ENCODE results near the gene ADAR.

The ADAR gene

DNA sequence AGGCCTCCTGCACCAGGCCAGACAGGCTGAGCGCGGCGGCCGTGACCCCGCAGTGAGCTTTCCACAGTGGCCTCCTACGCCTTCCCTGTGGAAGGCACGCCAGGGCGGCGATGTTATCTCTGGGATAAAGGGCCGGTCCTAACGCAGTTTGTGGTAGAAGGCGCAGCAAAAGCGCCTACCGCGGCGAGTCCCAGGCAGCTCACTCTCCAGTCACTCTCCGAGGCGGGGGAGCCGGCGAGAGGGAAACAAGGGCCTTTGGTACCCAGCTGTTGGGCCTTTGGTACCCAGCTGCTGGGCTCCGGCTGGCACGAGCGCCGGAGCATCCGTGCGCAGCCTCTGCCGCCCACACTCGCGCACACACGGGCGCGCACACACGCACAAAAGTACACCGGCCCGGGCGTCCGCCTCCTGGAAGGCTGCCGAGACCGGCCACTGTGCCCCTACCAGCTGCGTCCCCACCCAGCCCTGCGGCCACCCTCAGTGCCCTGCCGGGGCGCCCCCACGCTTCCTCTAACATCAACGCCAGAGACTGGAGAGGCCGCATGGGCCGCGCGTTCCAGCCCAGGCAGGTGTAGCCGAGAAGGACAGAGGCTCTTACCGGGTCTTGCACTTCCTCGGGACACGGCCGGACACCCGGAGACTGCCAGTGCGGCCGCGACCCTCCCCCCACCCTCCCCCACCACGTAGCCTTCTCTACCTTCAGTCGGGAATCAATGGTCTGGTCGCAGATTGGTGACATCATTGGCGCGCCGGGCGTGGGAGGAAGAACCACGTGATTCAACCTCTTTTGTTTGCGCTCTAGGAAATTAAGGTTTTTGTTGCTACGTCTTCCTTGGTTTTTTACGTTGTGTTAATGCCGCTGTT, 19.5 kb upstream of the ADAR start:
- Histone ChIP-seq H3K27me3 (ENCODE audit: control insufficient read depth in 2 of 2, insufficient read depth in 2 of 2, low read length in 2 of 2) (no peaks in the 10 kb centered on the region), H3K9ac (ENCODE audit: low read depth in 1 of 2, low read length in 2 of 2) (peak overlapping the region; percentile 72 to 80), H3K4me1 (ENCODE audit: control insufficient read depth in 2 of 2, insufficient read depth in 2 of 2, low read length in 2 of 2) (peaks cover 10 to 11% of the 10 kb centered on the region in 2 donors), H3K9me3 (ENCODE audit: control insufficient read depth in 2 of 2, low read length in 2 of 2) (no peaks in the 10 kb centered on the region), H3K27ac (ENCODE audit: low read depth in 2 of 2, low read length in 2 of 2) (peak overlapping the region; percentile 82 to 86), H3K4me3 (ENCODE audit: low read length in 2 of 2) (peak overlapping the region; percentile 89 to 94), H3K36me3 (ENCODE audit: control insufficient read depth in 2 of 2, insufficient read depth in 2 of 2, low read length in 2 of 2) (no peaks in the 10 kb centered on the region)

GRCh38 chr1:154626456-154627256, 18.7 kb upstream of the ADAR start:
- H3K9ac ChIP-seq (ENCODE audit: low read depth in 1 of 2, low read length in 2 of 2): peak overlapping the region; percentile 72 to 80
- peaks cover 0 to 2% of the 10 kb centered on the region in 2 donors for H3K36me3 ChIP-seq (ENCODE audit: control insufficient read depth in 2 of 2, insufficient read depth in 2 of 2, low read length in 2 of 2)
- peaks cover 10 to 11% of the 10 kb centered on the region in 2 donors for H3K4me1 ChIP-seq (ENCODE audit: control insufficient read depth in 2 of 2, insufficient read depth in 2 of 2, low read length in 2 of 2)
- peak overlapping the region; percentile 82 to 86 for H3K27ac ChIP-seq (ENCODE audit: low read depth in 2 of 2, low read length in 2 of 2)
- no peaks in the 10 kb centered on the region for H3K27me3 ChIP-seq (ENCODE audit: control insufficient read depth in 2 of 2, insufficient read depth in 2 of 2, low read length in 2 of 2)
- H3K9me3 ChIP-seq (ENCODE audit: control insufficient read depth in 2 of 2, low read length in 2 of 2): no peaks in the 10 kb centered on the region
- H3K4me3 ChIP-seq (ENCODE audit: low read length in 2 of 2): peak overlapping the region; percentile 89 to 94

DNA sequence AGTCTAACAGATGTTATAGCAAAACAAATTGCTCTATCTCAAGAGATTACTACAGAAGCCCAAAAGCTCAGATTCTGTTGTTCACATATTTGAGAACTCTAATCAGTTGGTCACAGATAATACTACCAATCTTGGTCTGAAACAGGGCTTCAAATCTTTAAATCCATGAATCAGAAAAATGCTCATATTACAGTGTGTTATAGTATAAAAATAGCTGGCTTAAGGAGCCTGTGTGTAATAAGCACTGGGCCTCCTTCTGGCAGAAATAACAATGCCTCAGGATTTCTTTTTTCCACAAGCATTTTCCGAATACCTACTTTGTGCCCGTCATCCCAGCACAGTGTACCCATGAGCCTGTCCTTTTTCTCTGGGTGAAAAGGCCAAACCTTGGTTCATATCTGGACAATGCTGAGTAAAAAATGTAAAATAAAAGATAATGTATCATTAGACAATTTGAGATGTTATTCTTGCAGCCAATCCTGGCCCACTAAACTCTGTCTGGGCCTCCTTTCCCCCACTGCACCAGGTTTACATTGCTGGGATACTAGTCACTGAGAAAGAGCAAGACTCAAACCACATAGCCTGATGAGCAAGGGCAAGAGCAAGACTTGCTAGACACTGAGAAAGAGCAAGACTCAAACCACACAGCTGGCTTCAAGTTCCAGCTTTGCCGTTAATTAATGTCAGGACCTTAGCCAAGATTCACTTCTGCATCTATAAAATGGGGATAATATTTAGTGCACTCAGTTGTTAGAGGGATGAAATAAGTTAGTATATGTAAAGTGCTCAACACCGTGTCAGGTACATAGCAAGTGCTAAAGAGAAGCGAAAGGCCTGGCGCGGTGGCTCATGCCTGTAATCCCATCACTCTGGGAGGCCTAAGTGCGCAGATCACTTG, 17.0 kb upstream of the ADAR start:
- H3K9ac ChIP-seq (ENCODE audit: low read depth in 1 of 2, low read length in 2 of 2): no peak overlapping the region
- no peak overlapping the region for H3K27ac ChIP-seq (ENCODE audit: low read depth in 2 of 2, low read length in 2 of 2)
- no peak overlapping the region for H3K4me3 ChIP-seq (ENCODE audit: low read length in 2 of 2)
- peaks cover 0 to 2% of the 10 kb centered on the region in 2 donors for H3K36me3 ChIP-seq (ENCODE audit: control insufficient read depth in 2 of 2, insufficient read depth in 2 of 2, low read length in 2 of 2)
- no peaks in the 10 kb centered on the region for H3K27me3 ChIP-seq (ENCODE audit: control insufficient read depth in 2 of 2, insufficient read depth in 2 of 2, low read length in 2 of 2)
- H3K9me3 ChIP-seq (ENCODE audit: control insufficient read depth in 2 of 2, low read length in 2 of 2): no peaks in the 10 kb centered on the region
- peaks cover 10 to 11% of the 10 kb centered on the region in 2 donors for H3K4me1 ChIP-seq (ENCODE audit: control insufficient read depth in 2 of 2, insufficient read depth in 2 of 2, low read length in 2 of 2)

- Histone ChIP-seq H3K4me1 (ENCODE audit: control insufficient read depth in 2 of 2, insufficient read depth in 2 of 2, low read length in 2 of 2) (peaks cover 10 to 11% of the 10 kb centered on the region in 2 donors), H3K4me3 (ENCODE audit: low read length in 2 of 2) (no peak overlapping the region), H3K36me3 (ENCODE audit: control insufficient read depth in 2 of 2, insufficient read depth in 2 of 2, low read length in 2 of 2) (peaks cover 0 to 2% of the 10 kb centered on the region in 2 donors), H3K27me3 (ENCODE audit: control insufficient read depth in 2 of 2, insufficient read depth in 2 of 2, low read length in 2 of 2) (no peaks in the 10 kb centered on the region), H3K9ac (ENCODE audit: low read depth in 1 of 2, low read length in 2 of 2) (no peak overlapping the region), H3K9me3 (ENCODE audit: control insufficient read depth in 2 of 2, low read length in 2 of 2) (no peaks in the 10 kb centered on the region), H3K27ac (ENCODE audit: low read depth in 2 of 2, low read length in 2 of 2) (no peak overlapping the region)
Measured at GRCh38 chr1:154623358-154623757, 15.4 kb upstream of the ADAR start.

DNA sequence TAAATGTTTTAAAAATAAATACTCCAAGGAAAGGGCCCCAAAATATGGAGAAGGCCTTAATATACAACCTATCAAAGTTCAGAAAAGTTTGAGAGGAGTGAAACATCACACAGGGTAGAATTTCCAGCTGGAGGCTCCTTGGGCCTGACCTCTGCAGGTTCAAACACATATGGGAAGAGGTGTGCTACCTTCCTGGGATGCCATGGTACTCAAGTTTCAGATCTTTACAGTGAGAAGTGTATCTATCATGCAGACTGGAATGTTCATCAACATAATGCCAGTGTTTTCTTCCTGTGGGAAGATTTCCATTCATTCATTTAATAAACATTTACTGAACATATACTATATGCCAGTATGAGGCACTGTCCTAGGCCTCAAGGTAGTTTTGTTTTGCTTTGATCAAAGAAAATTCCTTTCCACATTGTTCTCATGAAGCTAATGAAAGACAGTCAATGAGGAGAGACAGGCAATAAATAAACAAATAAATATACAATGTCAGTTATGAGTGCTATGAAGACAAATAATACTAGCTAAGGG, 14.6 kb upstream of the ADAR start:
- Histone ChIP-seq H3K9me3 (ENCODE audit: control insufficient read depth in 2 of 2, low read length in 2 of 2) (no peaks in the 10 kb centered on the region), H3K36me3 (ENCODE audit: control insufficient read depth in 2 of 2, insufficient read depth in 2 of 2, low read length in 2 of 2) (peaks cover 0 to 2% of the 10 kb centered on the region in 2 donors), H3K27ac (ENCODE audit: low read depth in 2 of 2, low read length in 2 of 2) (no peak overlapping the region), H3K9ac (ENCODE audit: low read depth in 1 of 2, low read length in 2 of 2) (no peak overlapping the region), H3K27me3 (ENCODE audit: control insufficient read depth in 2 of 2, insufficient read depth in 2 of 2, low read length in 2 of 2) (no peaks in the 10 kb centered on the region), H3K4me3 (ENCODE audit: low read length in 2 of 2) (no peak overlapping the region), H3K4me1 (ENCODE audit: control insufficient read depth in 2 of 2, insufficient read depth in 2 of 2, low read length in 2 of 2) (peaks cover 8 to 10% of the 10 kb centered on the region in 2 donors)

- Histone ChIP-seq H3K9me3 (ENCODE audit: control insufficient read depth in 2 of 2, low read length in 2 of 2) (no peaks in the 10 kb centered on the region), H3K27ac (ENCODE audit: low read depth in 2 of 2, low read length in 2 of 2) (no peak overlapping the region), H3K27me3 (ENCODE audit: control insufficient read depth in 2 of 2, insufficient read depth in 2 of 2, low read length in 2 of 2) (no peaks in the 10 kb centered on the region), H3K9ac (ENCODE audit: low read depth in 1 of 2, low read length in 2 of 2) (no peak overlapping the region), H3K4me1 (ENCODE audit: control insufficient read depth in 2 of 2, insufficient read depth in 2 of 2, low read length in 2 of 2) (peaks cover 6 to 7% of the 10 kb centered on the region in 2 donors), H3K4me3 (ENCODE audit: low read length in 2 of 2) (no peak overlapping the region), H3K36me3 (ENCODE audit: control insufficient read depth in 2 of 2, insufficient read depth in 2 of 2, low read length in 2 of 2) (peaks cover 0 to 2% of the 10 kb centered on the region in 2 donors)
Measured at GRCh38 chr1:154621875-154622274, 13.9 kb upstream of the ADAR start.

GRCh38 chr1:154620751-154621150, 12.8 kb upstream of the ADAR start:
- Histone ChIP-seq H3K36me3 (ENCODE audit: control insufficient read depth in 2 of 2, insufficient read depth in 2 of 2, low read length in 2 of 2) (peaks cover 0 to 2% of the 10 kb centered on the region in 2 donors), H3K4me3 (ENCODE audit: low read length in 2 of 2) (no peak overlapping the region), H3K27ac (ENCODE audit: low read depth in 2 of 2, low read length in 2 of 2) (no peak overlapping the region), H3K9me3 (ENCODE audit: control insufficient read depth in 2 of 2, low read length in 2 of 2) (no peaks in the 10 kb centered on the region), H3K4me1 (ENCODE audit: control insufficient read depth in 2 of 2, insufficient read depth in 2 of 2, low read length in 2 of 2) (no peaks in the 10 kb centered on the region), H3K9ac (ENCODE audit: low read depth in 1 of 2, low read length in 2 of 2) (no peak overlapping the region), H3K27me3 (ENCODE audit: control insufficient read depth in 2 of 2, insufficient read depth in 2 of 2, low read length in 2 of 2) (no peaks in the 10 kb centered on the region)

- H3K27ac ChIP-seq (ENCODE audit: low read depth in 2 of 2, low read length in 2 of 2): no peak overlapping the region
- H3K4me1 ChIP-seq (ENCODE audit: control insufficient read depth in 2 of 2, insufficient read depth in 2 of 2, low read length in 2 of 2): no peaks in the 10 kb centered on the region
- no peaks in the 10 kb centered on the region for H3K9me3 ChIP-seq (ENCODE audit: control insufficient read depth in 2 of 2, low read length in 2 of 2)
Measured at GRCh38 chr1:154619181-154619948, 11.4 kb upstream of the ADAR start.

More at GRCh38 chr1:154619181-154619948, 11.4 kb upstream of the ADAR start:
- Histone ChIP-seq H3K4me3 (ENCODE audit: low read length in 2 of 2) (no peak overlapping the region), H3K9ac (ENCODE audit: low read depth in 1 of 2, low read length in 2 of 2) (no peak overlapping the region), H3K36me3 (ENCODE audit: control insufficient read depth in 2 of 2, insufficient read depth in 2 of 2, low read length in 2 of 2) (peaks cover 0 to 2% of the 10 kb centered on the region in 2 donors), H3K27me3 (ENCODE audit: control insufficient read depth in 2 of 2, insufficient read depth in 2 of 2, low read length in 2 of 2) (no peaks in the 10 kb centered on the region)
